ENCODE results near the gene LRRC2.

Gene LRRC2

DNA sequence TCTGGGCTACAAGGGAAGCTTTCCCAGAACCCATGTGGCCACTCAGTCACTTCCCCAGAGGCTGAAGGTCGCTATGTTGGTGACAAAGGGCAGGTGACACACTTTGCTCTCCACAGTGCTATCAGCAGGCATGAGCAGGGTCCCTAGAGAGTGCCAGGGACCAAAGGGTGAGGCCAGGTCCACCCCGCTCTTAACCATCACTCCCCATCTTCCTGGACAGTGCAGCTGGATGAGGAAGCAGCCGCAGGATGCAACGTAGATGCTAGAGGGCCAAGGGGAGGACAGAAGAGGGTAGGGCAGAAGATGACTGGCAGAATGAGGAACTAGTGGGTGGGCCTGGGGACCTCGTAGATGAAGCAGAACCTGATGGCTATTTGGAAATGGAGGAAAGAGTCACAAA lies 87.8 kb downstream of the LRRC2 start:
- Histone ChIP-seq H3K4me2 (ENCODE audit: low read depth, low read length, poor library complexity, severe bottlenecking) (no peak overlapping the region), H3K27me3 (ENCODE audit: insufficient read depth, low read length, poor library complexity, severe bottlenecking) (no peaks in the 10 kb centered on the region), H3K9ac (ENCODE audit: low read depth, low read length, poor library complexity, severe bottlenecking) (no peak overlapping the region), H3K4me1 (ENCODE audit: insufficient read depth, low read length, poor library complexity, severe bottlenecking) (no peaks in the 10 kb centered on the region), H3K9me3 (ENCODE audit: insufficient read depth, low read depth, low read length) (no peaks in the 10 kb centered on the region), H2AFZ (ENCODE audit: low read length) (no peak overlapping the region), H3K9me2 (replicated peaks; ENCODE audit: low read depth, low read length) (no peaks in the 10 kb centered on the region), H4K20me1 (ENCODE audit: insufficient read depth, low read length, poor library complexity, severe bottlenecking) (no peaks in the 10 kb centered on the region), H3K4me3 (ENCODE audit: low read length, poor library complexity, severe bottlenecking) (no peak overlapping the region), H3K79me2 (ENCODE audit: insufficient read depth, low read length) (no peaks in the 10 kb centered on the region), H3F3A (ENCODE audit: low read depth) (no peaks in the 10 kb centered on the region), H3K36me3 (ENCODE audit: insufficient read depth, low read length) (no peaks in the 10 kb centered on the region)
- TF ChIP-seq, protein P1, sequence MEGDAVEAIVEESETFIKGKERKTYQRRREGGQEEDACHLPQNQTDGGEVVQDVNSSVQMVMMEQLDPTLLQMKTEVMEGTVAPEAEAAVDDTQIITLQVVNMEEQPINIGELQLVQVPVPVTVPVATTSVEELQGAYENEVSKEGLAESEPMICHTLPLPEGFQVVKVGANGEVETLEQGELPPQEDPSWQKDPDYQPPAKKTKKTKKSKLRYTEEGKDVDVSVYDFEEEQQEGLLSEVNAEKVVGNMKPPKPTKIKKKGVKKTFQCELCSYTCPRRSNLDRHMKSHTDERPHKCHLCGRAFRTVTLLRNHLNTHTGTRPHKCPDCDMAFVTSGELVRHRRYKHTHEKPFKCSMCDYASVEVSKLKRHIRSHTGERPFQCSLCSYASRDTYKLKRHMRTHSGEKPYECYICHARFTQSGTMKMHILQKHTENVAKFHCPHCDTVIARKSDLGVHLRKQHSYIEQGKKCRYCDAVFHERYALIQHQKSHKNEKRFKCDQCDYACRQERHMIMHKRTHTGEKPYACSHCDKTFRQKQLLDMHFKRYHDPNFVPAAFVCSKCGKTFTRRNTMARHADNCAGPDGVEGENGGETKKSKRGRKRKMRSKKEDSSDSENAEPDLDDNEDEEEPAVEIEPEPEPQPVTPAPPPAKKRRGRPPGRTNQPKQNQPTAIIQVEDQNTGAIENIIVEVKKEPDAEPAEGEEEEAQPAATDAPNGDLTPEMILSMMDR (conservative IDR thresholded peaks at IDR 0.05; ENCODE audit: low read length): no peak
- TF ChIP-seq EZH2phosphoT487 (IDR thresholded peaks at IDR 0.05; ENCODE audit: borderline replicate concordance): no peak

DNA sequence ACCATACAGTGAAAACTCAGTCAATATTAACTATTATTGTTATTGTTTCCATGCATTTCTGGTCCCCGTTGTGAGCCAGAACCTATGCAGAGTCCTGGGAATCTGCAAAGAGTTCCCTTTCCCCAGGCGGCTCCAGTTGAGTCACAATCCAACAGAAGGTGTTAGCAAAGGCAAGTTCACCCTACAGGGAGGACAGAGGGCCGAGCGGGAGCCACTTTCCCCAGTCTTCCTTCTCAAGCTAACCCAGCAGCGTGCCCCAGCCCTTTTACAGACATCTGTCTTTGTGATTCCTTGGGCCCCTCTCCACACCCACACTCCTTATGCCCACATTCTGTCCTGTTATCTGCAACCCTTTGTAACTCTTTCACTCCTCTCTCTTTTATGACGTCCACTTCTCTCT lies 88.3 kb downstream of the LRRC2 start:
- H3K9me3 ChIP-seq (ENCODE audit: insufficient read depth, low read depth, low read length): no peaks in the 10 kb centered on the region
- H3K9me2 ChIP-seq (replicated peaks; ENCODE audit: low read depth, low read length): no peaks in the 10 kb centered on the region
- H3K27me3 ChIP-seq (ENCODE audit: insufficient read depth, low read length, poor library complexity, severe bottlenecking): no peaks in the 10 kb centered on the region
- TF ChIP-seq EZH2phosphoT487 (IDR thresholded peaks at IDR 0.05; ENCODE audit: borderline replicate concordance): no peak
- TF ChIP-seq, protein P1 (conservative IDR thresholded peaks at IDR 0.05; ENCODE audit: low read length): no peak
- no peaks in the 10 kb centered on the region for H4K20me1 ChIP-seq (ENCODE audit: insufficient read depth, low read length, poor library complexity, severe bottlenecking)
- no peaks in the 10 kb centered on the region for H3K4me1 ChIP-seq (ENCODE audit: insufficient read depth, low read length, poor library complexity, severe bottlenecking)
- no peaks in the 10 kb centered on the region for H3K79me2 ChIP-seq (ENCODE audit: insufficient read depth, low read length)
- H2AFZ ChIP-seq (ENCODE audit: low read length): no peak overlapping the region
- no peak overlapping the region for H3K4me2 ChIP-seq (ENCODE audit: low read depth, low read length, poor library complexity, severe bottlenecking)
- no peak overlapping the region for H3K9ac ChIP-seq (ENCODE audit: low read depth, low read length, poor library complexity, severe bottlenecking)
- H3K36me3 ChIP-seq (ENCODE audit: insufficient read depth, low read length): no peaks in the 10 kb centered on the region
- H3F3A ChIP-seq (ENCODE audit: low read depth): no peaks in the 10 kb centered on the region
- H3K4me3 ChIP-seq (ENCODE audit: low read length, poor library complexity, severe bottlenecking): no peak overlapping the region

DNA sequence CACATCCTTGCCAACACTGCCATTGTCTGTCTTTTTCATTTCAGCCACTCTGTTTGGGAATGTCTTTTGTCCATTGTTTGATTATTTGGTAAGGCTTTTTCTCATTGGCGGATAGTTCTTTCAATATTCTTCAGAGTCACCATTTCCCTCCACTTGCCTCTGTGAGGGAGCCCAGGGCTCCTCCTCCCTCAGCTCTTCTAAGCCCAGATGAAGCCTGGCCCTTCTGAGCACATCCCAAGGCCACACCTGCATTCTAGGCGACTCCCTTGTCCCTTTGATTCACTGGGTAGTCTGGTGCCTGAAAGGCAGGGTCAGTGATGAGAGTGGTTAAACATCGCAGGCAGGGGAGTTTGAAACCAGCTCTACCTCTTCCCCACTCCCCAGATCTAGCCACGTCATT lies 89.0 kb downstream of the LRRC2 start:
- no peak overlapping the region for H3K4me3 ChIP-seq (ENCODE audit: low read length, poor library complexity, severe bottlenecking)
- no peaks in the 10 kb centered on the region for H3K4me1 ChIP-seq (ENCODE audit: insufficient read depth, low read length, poor library complexity, severe bottlenecking)
- no peak for TF ChIP-seq EZH2phosphoT487 (IDR thresholded peaks at IDR 0.05; ENCODE audit: borderline replicate concordance)
- TF ChIP-seq, protein P1 (conservative IDR thresholded peaks at IDR 0.05; ENCODE audit: low read length): no peak
- H3K9me2 ChIP-seq (replicated peaks; ENCODE audit: low read depth, low read length): no peaks in the 10 kb centered on the region
- H3F3A ChIP-seq (ENCODE audit: low read depth): no peaks in the 10 kb centered on the region
- H2AFZ ChIP-seq (ENCODE audit: low read length): no peak overlapping the region
- no peaks in the 10 kb centered on the region for H3K36me3 ChIP-seq (ENCODE audit: insufficient read depth, low read length)
- H3K9me3 ChIP-seq (ENCODE audit: insufficient read depth, low read depth, low read length): no peaks in the 10 kb centered on the region
- H3K79me2 ChIP-seq (ENCODE audit: insufficient read depth, low read length): no peaks in the 10 kb centered on the region
- no peak overlapping the region for H3K9ac ChIP-seq (ENCODE audit: low read depth, low read length, poor library complexity, severe bottlenecking)
- H4K20me1 ChIP-seq (ENCODE audit: insufficient read depth, low read length, poor library complexity, severe bottlenecking): no peaks in the 10 kb centered on the region
- H3K27me3 ChIP-seq (ENCODE audit: insufficient read depth, low read length, poor library complexity, severe bottlenecking): no peaks in the 10 kb centered on the region
- H3K4me2 ChIP-seq (ENCODE audit: low read depth, low read length, poor library complexity, severe bottlenecking): no peak overlapping the region
